Measurements from ENCODE around the gene OTULIN.
A peak's percentile ranks its signal among the peaks of the same experiment; 100 is the strongest.

OTULIN gene

GRCh38 chr5:14669415-14669814, 4.9 kb downstream of the OTULIN start:
- no peak for DNase-seq

- DNase-seq, result no peak
Observed at GRCh38 chr5:14669975-14670374, 5.5 kb downstream of the OTULIN start.

GRCh38 chr5:14671414-14671813, 6.9 kb downstream of the OTULIN start:
- DNase-seq, result no peak

- no peak for DNase-seq
Observed at GRCh38 chr5:14672082-14672481, 7.6 kb downstream of the OTULIN start.

GRCh38 chr5:14672484-14673394, 8.2 kb downstream of the OTULIN start:
- DNase-seq, result no peak

GRCh38 chr5:14673443-14673842, 8.9 kb downstream of the OTULIN start:
- no peak for DNase-seq

GRCh38 chr5:14674983-14675854, 10.7 kb downstream of the OTULIN start:
- DNase-seq, result no peak

- DNase-seq, result no peak
Observed at GRCh38 chr5:14675865-14676300, 11.4 kb downstream of the OTULIN start.

- no peak for DNase-seq
Observed at GRCh38 chr5:14676320-14676719, 11.8 kb downstream of the OTULIN start.

- no peak for DNase-seq
Observed at GRCh38 chr5:14678773-14679334, 14.3 kb downstream of the OTULIN start.

- DNase-seq, result no peak
Observed at GRCh38 chr5:14679595-14679994, 15.1 kb downstream of the OTULIN start.

GRCh38 chr5:14681236-14681752, 16.8 kb downstream of the OTULIN start:
- no peak for DNase-seq

- DNase-seq, result no peak
Observed at GRCh38 chr5:14683906-14684455, 19.5 kb downstream of the OTULIN start.

GRCh38 chr5:14684757-14685156, 20.2 kb downstream of the OTULIN start:
- DNase-seq, result no peak

GRCh38 chr5:14685757-14686156, 21.2 kb downstream of the OTULIN start:
- DNase-seq, result peak; percentile 29

- no peak for DNase-seq
Observed at GRCh38 chr5:14686517-14686916, 22.0 kb downstream of the OTULIN start.

- DNase-seq, result no peak
Observed at GRCh38 chr5:14687023-14687665, 22.6 kb downstream of the OTULIN start.

GRCh38 chr5:14693070-14693469, 28.6 kb downstream of the OTULIN start:
- no peak for DNase-seq

GRCh38 chr5:14695152-14695551, 30.6 kb downstream of the OTULIN start:
- no peak for DNase-seq

GRCh38 chr5:14696057-14696456, 31.5 kb downstream of the OTULIN start:
- DNase-seq, result no peak

- DNase-seq, result no peak
Observed at GRCh38 chr5:14696851-14697250, 32.3 kb downstream of the OTULIN start.

- no peak for DNase-seq
Observed at GRCh38 chr5:14698495-14698894, 34.0 kb downstream of the OTULIN start.

All from NCI-H526 treated with DMSO at 0.1 percent for 48 hours (cell line).